Nephron (organoid): ENCODE results near the gene SEC23A.
"Not testable (repeated sequence)": the region's sequence is repeated elsewhere in the genome, so short reads cannot be mapped to it uniquely, and the experiment has no call there.

Source experiments
- H3K27ac Mint-ChIP-seq, 3 experiments: 2 replicates each; pipeline ENCODE4 v1.8.0; 2020; ENCODE audit warnings: mixed read lengths in 3 of 3, mild to moderate bottlenecking in 2 of 3, moderate library complexity in 1 of 3
- H3K27me3 Mint-ChIP-seq: 2 replicates; pipeline ENCODE4 v1.8.0; 2021; ENCODE audit warnings: low read depth, mild to moderate bottlenecking, moderate library complexity, mixed read lengths
- H3K36me3 Mint-ChIP-seq: 2 replicates; pipeline ENCODE4 v1.8.0; 2020; ENCODE audit warnings: low read depth, mixed read lengths
- H3K4me1 Mint-ChIP-seq: 2 replicates; pipeline ENCODE4 v1.8.0; 2020; ENCODE audit warnings: mixed read lengths
- H3K4me3 Mint-ChIP-seq, 3 experiments: 2 replicates each; pipeline ENCODE4 v1.8.0; 2020; ENCODE audit warnings: mild to moderate bottlenecking in 3 of 3, mixed read lengths in 3 of 3, moderate library complexity in 2 of 3
- H3K9me3 Mint-ChIP-seq: 2 replicates; pipeline ENCODE4 v1.8.0; 2020; ENCODE audit warnings: mixed read lengths
- TF ChIP-seq, protein P1 (sequence below), 3 experiments: fragments of 200-600 bp; sonication (generic); IDR thresholded peaks; one replicate each; pipeline ENCODE4 v1.5.0; 2021; ENCODE audit warnings: antibody characterized with exemption in 3 of 3; ENCODE audit not compliant: unreplicated experiment in 3 of 3

The SEC23A gene

DNA sequence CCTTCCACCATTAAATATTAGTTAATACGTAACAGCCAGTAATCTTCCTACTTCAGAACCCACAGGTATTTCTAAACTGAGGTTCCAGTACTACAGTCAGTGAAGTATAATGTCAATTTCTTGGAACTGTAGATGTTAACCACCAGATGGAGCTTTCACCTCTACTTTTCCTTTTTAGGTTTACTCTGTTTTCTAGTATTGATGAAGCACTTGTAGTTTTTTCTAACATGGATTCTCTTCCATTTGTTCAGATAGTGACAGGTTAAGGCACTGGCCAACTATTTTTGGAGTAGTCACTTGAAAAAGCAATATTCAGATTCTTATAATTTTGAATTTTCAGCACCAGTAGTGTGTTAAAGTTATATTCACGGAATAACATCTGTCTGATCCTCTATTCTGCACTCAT is 4.6 kb upstream of the SEC23A start:
- no peaks in the 10 kb centered on the region for H3K36me3 Mint-ChIP-seq
- peak overlapping the region; percentile 40 to 67 (median 51) for H3K4me3 Mint-ChIP-seq
- no peaks in the 10 kb centered on the region for H3K9me3 Mint-ChIP-seq
- H3K27me3 Mint-ChIP-seq, result no peaks in the 10 kb centered on the region
- H3K4me1 Mint-ChIP-seq, result peaks cover 9% of the 10 kb centered on the region
- peak overlapping the region; percentile 34 to 75 (median 73) for H3K27ac Mint-ChIP-seq
- TF ChIP-seq, protein P1, sequence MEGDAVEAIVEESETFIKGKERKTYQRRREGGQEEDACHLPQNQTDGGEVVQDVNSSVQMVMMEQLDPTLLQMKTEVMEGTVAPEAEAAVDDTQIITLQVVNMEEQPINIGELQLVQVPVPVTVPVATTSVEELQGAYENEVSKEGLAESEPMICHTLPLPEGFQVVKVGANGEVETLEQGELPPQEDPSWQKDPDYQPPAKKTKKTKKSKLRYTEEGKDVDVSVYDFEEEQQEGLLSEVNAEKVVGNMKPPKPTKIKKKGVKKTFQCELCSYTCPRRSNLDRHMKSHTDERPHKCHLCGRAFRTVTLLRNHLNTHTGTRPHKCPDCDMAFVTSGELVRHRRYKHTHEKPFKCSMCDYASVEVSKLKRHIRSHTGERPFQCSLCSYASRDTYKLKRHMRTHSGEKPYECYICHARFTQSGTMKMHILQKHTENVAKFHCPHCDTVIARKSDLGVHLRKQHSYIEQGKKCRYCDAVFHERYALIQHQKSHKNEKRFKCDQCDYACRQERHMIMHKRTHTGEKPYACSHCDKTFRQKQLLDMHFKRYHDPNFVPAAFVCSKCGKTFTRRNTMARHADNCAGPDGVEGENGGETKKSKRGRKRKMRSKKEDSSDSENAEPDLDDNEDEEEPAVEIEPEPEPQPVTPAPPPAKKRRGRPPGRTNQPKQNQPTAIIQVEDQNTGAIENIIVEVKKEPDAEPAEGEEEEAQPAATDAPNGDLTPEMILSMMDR (IDR thresholded peaks at IDR 0.05; ENCODE audit: unreplicated experiment in 3 of 3), result peak; percentile 48 to 65 (median 58)

DNA sequence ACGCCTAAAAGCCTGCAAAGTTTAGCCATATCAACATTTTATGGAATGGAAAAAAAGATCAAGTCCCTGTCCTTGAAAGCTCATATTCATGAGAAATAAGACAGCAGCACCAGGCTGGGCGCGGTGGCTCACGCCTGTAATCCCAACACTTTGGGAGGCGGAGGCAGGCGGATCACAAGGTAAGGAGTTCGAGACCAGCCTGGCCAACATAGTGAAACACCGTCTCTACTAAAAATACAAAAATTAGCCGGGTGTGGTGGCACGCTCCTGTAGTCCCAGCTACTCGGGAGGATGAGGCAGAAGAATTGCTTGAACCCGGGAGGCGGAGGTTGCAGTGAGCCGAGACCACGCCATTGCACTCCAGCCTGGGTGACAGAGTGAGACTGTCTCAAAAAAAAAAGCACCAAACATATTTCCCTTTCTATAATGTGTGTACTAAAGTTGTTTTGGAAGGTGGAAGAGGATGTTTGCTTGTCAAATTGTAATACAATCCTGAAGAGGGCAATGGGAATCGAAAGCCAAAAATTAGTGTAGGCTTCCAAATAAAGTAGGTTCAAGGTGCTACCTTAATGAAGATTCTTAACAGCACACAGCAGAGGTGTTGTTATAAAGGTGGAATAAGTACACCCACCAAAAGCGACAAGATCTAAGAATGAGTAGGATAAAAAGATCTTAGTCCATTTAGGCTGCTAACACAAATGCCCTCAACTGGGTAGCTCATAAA is 1.2 kb upstream of the SEC23A start:
- H3K27me3 Mint-ChIP-seq, H3K9me3 Mint-ChIP-seq, H3K36me3 Mint-ChIP-seq: not testable (repeated sequence)
- Mint-ChIP-seq H3K27ac (peak overlapping the region; percentile 97 to 98 (median 98)), H3K4me3 (peak overlapping the region; percentile 92 to 99 (median 95)), H3K4me1 (peaks cover 28% of the 10 kb centered on the region)

DNA sequence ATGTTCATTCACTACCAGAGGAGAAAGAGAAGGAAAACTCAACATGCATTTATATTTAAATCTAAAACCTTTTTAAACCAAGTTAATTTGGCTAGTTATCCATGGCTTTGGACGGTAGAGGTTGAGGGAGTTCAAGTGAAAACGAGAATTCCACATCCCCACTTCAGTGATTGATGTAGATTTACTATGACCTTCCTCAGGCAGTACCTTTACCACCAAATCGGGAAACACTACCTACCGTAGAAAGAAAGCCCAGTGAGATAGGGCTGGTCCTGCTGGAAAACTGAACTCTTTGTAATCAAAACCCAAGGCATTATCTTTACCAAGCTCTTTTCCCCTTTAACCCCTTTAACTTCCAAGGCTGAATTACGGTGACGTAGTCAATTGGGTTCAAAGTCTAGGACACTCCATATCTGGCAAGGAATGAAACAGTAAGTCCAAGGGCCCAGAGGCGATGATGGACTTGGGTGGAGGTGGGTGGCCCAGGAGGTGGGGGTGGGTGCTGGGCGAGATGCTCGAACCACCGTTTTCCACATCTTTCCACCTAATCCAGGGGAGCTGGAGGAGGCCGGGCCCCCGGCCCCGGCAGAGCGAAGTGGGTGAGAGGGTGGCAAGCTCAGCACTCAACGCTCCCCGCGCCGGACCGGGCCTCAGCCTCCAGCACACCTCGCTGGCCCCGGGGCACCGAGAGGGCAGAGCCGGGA is 618 bp downstream of the SEC23A start:
- Mint-ChIP-seq H3K4me3 (peak overlapping the region; percentile 92 to 98 (median 97)), H3K9me3 (no peaks in the 10 kb centered on the region), H3K27me3 (no peaks in the 10 kb centered on the region)

DNA sequence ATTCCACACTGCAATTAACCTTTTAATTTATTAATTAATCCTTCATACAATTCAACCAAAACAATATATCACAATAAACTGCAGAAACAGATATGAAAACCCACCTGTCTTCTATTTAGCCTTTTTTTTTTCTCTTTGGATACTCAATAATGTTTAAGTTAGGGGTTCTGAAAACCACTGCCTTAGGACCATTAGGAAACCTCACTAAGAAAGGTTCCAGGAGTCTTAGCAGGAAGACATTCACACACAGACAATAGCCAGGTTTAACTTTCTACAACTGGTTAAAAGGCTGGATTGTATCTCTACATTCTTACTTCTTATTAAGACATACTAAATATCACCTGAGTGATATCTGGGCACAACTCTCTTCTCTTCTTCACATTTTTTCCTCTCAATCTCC is 3.3 kb downstream of the SEC23A start:
- TF ChIP-seq, protein P1 (IDR thresholded peaks at IDR 0.05; ENCODE audit: unreplicated experiment in 3 of 3), result no peak
- H3K27ac Mint-ChIP-seq, result peak overlapping the region in 1 of 3 experiments; percentile 4
- H3K27me3 Mint-ChIP-seq, result no peaks in the 10 kb centered on the region
- H3K36me3 Mint-ChIP-seq, result peaks cover 16% of the 10 kb centered on the region
- no peaks in the 10 kb centered on the region for H3K9me3 Mint-ChIP-seq
- H3K4me3 Mint-ChIP-seq, result peak overlapping the region; percentile 1 to 26 (median 16)
- peaks cover 40% of the 10 kb centered on the region for H3K4me1 Mint-ChIP-seq

More for the DNA sequence above, 618 bp downstream of the SEC23A start:
- Mint-ChIP-seq H3K27ac (peak overlapping the region; percentile 97 to 99 (median 98)), H3K4me1 (peaks cover 34% of the 10 kb centered on the region), H3K36me3 (peaks cover 8% of the 10 kb centered on the region)
- TF ChIP-seq, protein P1 (IDR thresholded peaks at IDR 0.05; ENCODE audit: unreplicated experiment in 3 of 3), result no peak

DNA sequence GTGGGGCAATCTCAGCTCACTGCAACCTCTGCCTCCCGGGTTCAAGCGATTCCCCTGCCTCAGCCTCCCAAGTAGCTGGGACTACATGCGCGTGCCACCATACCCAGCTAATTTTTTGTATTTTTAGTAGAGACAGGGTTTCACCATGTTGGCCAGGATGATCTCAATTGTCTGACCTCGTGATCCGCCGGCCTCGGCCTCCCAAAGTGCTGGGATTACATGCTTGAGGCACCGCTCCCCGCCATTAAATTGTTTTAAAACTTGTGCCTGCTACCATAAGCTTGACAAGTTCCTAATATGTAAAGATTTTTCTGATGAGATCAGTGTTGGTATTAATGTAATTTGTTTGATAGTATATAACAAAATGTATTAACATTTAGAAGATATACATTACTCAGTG is 3.8 kb downstream of the SEC23A start:
- Mint-ChIP-seq H3K36me3 (peaks cover 21% of the 10 kb centered on the region), H3K4me1 (peaks cover 38% of the 10 kb centered on the region)
- not testable (repeated sequence) for H3K9me3 Mint-ChIP-seq, H3K27ac Mint-ChIP-seq, H3K27me3 Mint-ChIP-seq, H3K4me3 Mint-ChIP-seq

DNA sequence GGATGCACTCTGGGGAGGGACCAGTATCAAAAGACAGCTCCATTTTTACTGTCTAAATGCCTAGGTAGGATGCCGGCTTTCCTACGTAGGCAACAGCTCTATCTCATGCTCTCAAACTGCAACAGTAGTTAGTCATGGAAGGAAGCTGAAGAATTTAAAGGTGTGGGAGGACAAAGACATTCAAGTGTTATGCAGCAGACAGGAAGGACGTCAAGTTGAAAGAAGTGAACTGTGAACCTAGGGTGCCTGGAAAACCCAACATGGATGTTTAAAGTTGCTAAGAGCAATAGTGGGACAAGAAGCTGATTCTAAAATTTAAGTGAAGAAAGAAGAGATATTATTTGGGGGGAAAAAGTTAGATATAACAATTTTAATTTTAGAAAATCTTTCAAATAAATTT is 5.9 kb downstream of the SEC23A start:
- peak overlapping the region in 1 of 3 experiments; percentile 3 for H3K4me3 Mint-ChIP-seq
- no peaks in the 10 kb centered on the region for H3K27me3 Mint-ChIP-seq
- H3K9me3 Mint-ChIP-seq, result no peaks in the 10 kb centered on the region
- peak overlapping the region; percentile 19 to 72 (median 65) for H3K27ac Mint-ChIP-seq
- H3K4me1 Mint-ChIP-seq, result peaks cover 26% of the 10 kb centered on the region
- peaks cover 23% of the 10 kb centered on the region for H3K36me3 Mint-ChIP-seq
- TF ChIP-seq, protein P1 (IDR thresholded peaks at IDR 0.05; ENCODE audit: unreplicated experiment in 3 of 3), result no peak
